D721Med (cell line): Measurements from ENCODE around the gene ARHGAP6.

Experiments used
- DNase-seq: peaks from one replicate; pipeline ENCODE4 v3.0.0; 2011; ENCODE audit warnings: low spot score; ENCODE audit not compliant: insufficient read length
- FAIRE-seq: peaks from 2 replicates; lab custom pipeline; 2011; peaks lifted over from hg19 to GRCh38; lab: Jason Lieb, UNC
- TF ChIP-seq, protein P1 (sequence below): IDR thresholded peaks from 2 replicates; pipeline ENCODE4 v1.5.1; 2012; ENCODE audit warnings: mild to moderate bottlenecking, control low read depth; ENCODE audit not compliant: insufficient read depth; ENCODE audit errors: missing control alignments

The ARHGAP6 gene, protein sequence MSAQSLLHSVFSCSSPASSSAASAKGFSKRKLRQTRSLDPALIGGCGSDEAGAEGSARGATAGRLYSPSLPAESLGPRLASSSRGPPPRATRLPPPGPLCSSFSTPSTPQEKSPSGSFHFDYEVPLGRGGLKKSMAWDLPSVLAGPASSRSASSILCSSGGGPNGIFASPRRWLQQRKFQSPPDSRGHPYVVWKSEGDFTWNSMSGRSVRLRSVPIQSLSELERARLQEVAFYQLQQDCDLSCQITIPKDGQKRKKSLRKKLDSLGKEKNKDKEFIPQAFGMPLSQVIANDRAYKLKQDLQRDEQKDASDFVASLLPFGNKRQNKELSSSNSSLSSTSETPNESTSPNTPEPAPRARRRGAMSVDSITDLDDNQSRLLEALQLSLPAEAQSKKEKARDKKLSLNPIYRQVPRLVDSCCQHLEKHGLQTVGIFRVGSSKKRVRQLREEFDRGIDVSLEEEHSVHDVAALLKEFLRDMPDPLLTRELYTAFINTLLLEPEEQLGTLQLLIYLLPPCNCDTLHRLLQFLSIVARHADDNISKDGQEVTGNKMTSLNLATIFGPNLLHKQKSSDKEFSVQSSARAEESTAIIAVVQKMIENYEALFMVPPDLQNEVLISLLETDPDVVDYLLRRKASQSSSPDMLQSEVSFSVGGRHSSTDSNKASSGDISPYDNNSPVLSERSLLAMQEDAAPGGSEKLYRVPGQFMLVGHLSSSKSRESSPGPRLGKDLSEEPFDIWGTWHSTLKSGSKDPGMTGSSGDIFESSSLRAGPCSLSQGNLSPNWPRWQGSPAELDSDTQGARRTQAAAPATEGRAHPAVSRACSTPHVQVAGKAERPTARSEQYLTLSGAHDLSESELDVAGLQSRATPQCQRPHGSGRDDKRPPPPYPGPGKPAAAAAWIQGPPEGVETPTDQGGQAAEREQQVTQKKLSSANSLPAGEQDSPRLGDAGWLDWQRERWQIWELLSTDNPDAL (N-terminal part only)

DNA sequence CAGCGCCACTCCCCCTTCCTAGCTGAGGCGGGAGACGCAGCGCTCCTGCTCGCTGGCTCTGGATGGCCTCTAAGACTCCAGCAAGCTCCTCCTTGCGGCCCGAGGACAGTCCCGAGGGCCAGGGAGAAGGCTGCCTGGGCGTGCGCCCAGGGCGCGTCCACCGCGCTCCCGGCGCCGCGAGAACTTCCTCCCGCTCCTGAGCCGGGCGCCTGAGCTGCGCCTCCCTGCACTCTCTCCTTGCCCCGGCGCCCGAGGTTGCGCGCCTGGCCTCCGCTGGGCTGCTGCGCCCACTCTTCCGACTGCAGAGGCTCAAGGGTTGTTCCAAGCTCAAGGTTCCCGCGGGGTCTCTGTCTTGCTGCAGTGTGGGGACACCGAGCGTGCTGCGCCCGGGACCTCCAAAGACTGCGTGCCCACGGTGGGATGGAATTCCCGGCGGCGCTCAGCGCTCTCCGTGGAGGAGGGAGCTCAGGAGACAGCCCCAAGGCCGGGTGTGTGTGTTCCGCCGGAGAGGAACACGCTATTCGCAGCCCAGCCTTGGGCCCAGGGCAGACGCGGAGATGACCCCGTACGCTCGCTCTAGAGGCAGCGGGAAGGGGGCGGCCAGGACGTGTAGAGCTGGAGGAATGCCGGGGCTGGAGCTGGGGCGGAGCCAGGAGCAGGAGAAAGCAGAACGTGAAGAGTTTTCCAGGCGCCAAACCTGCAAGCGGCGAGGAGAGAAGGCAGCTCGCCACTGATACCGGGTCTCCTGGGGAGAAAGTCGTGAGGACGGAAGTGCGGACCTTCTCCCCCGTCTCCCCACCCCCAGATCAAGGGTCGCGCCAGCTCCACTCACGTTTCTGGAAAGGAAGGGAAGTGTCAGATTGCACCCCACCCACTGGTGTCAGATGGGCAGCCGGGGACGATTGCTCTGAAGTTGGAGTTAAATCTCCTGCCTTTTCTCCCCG is at the start of gene ARHGAP6:
Gene ARHGAP6 (minus strand): TSS at position 753 of the 944 bp plus-strand sequence. CDS start 1,092 bp downstream, outside the sequence.
- TF ChIP-seq, protein P1, sequence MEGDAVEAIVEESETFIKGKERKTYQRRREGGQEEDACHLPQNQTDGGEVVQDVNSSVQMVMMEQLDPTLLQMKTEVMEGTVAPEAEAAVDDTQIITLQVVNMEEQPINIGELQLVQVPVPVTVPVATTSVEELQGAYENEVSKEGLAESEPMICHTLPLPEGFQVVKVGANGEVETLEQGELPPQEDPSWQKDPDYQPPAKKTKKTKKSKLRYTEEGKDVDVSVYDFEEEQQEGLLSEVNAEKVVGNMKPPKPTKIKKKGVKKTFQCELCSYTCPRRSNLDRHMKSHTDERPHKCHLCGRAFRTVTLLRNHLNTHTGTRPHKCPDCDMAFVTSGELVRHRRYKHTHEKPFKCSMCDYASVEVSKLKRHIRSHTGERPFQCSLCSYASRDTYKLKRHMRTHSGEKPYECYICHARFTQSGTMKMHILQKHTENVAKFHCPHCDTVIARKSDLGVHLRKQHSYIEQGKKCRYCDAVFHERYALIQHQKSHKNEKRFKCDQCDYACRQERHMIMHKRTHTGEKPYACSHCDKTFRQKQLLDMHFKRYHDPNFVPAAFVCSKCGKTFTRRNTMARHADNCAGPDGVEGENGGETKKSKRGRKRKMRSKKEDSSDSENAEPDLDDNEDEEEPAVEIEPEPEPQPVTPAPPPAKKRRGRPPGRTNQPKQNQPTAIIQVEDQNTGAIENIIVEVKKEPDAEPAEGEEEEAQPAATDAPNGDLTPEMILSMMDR: no peak
- FAIRE-seq (no peak), DNase-seq (no peak)

DNA sequence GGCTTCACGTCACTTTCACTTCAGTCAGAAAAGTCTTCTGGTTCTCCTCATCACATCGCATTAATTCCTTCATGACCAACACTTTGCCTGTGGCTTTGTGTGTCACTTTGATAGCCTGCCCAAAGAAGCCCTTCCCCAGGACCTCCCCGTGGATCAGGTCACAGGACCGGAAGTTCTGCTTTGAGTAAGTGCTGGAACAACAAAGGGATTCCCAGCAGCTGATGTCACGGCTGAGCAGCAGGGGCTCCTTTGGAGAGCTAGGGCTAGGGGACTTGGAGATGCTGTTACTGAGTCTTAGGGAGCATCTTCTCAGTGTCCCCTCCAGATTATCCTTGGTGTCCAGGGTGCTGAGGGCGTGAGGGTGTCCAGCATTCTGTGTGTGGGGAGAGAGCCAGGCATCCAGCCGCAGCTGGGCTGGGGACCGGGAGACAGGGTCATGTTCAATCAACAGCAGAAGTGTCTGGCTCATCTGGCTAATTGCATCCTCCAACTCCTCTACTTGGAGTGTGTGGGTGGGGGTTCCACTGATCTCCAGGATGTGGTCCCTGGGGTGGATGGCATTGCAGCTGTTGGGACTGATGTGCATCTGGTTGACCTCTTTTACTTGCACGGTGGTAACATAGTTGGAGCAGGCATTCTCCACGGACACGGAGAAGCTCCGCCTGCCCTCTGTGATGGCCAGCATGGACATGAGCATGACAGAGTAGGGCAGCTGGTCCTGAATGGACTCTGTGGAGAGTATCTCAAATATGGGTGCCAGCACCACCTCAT is 39.2 kb upstream of the ARHGAP6 start:
- FAIRE-seq (no peak), DNase-seq (no peak)
- TF ChIP-seq, protein P1: no peak

- TF ChIP-seq, protein P1: no peak
- DNase-seq (no peak), FAIRE-seq (no peak)
Observed at GRCh38 chrX:11703855-11704254, 38.1 kb upstream of the ARHGAP6 start.

DNA sequence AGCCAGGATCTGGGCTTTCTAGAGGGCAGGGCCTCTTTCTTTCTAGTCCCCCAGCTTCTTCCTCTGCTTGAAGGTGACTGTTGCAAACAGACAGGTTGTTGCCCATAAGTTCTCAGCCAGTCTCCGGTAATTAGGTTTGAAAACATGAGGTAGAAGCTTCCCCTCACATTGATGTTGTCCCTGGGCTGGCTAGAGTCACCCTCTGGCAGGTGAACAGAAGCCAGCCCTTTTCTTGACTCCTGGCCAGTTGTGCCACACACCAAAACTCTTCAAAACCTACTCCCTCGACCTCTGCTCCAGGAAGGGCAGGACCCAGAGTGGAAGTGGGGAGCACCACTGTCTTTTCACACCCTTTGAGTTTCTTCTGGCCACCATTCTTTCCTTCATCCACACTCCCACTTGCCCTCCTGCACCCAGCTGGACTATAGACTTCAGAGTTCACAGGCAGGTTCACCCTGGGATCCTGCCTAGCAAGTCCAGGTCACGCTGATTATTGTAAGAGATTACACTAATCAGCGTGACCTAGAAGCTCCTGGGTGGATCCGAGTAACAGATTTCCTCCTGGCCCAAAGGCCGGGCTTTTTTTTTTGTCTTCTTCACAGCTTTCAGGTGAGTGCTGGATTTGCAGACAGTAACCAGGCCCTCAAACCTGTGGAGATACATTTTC is 37.4 kb upstream of the ARHGAP6 start:
- TF ChIP-seq, protein P1: no peak
- FAIRE-seq (no peak), DNase-seq (no peak)

DNA sequence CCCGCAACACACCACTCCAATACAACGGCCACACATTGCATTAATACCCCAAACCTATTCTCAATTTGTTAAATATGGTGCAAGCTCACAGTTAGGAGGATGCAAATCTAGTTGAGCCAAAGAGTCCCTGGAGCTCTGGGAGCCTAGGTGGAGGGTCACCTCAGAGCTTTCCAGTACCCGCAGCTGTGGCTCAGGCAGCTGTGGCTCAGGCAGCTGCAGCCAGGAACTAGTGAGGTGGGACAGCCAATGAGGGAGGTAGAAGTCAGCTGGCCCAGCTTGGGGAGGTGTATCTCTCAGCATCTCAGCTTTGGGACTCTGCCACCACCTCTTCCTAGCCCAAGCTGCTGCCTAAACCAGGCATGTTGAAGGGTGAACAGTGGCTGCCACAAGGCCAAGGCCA is 36.7 kb upstream of the ARHGAP6 start:
- DNase-seq (no peak), FAIRE-seq (no peak)
- TF ChIP-seq, protein P1: no peak
